Fibroblast of lung (primary cell): ENCODE data around the gene EEFSEC. TPM values are rescaled to one million over a fixed set of nuclear protein-coding genes. Genes with fewer than 3 reads are reported as not detected.

Experiments used
- DNase-seq, 2 donors: peaks; one replicate each; pipeline versions ENCODE4 v3.0.0 to v3.0.0-alpha.2; 2010; ENCODE audit warnings: low read depth in 2 of 2
- H2AFZ ChIP-seq: 2 replicates; pipeline ENCODE4 v1.5.1; 2012; ENCODE audit warnings: low read length, control low read depth, inconsistent platforms
- H3K27ac ChIP-seq: 2 replicates; pipeline ENCODE4 v1.5.1; 2011; ENCODE audit warnings: low read length, control low read depth; ENCODE audit not compliant: insufficient read depth
- H3K27me3 ChIP-seq: 2 replicates; pipeline ENCODE4 v1.5.1; 2011; ENCODE audit warnings: mild to moderate bottlenecking, low read length; ENCODE audit not compliant: control insufficient read depth, insufficient read depth
- H3K36me3 ChIP-seq: 2 replicates; pipeline ENCODE4 v1.5.1; 2011; ENCODE audit warnings: low read length; ENCODE audit not compliant: control insufficient read depth, insufficient read depth
- H3K4me1 ChIP-seq: 2 replicates; pipeline ENCODE4 v1.5.1; 2011; ENCODE audit warnings: low read length; ENCODE audit not compliant: control insufficient read depth, insufficient read depth; ENCODE audit errors: extremely low read depth
- H3K4me2 ChIP-seq: 2 replicates; pipeline ENCODE4 v1.5.1; 2011; ENCODE audit warnings: low read length, control low read depth; ENCODE audit not compliant: insufficient read depth; ENCODE audit errors: extremely low read depth
- H3K4me3 ChIP-seq, 4 experiments: fragments of 200-600 bp in 1 of 4; sonication (generic) in 1 of 4; replicated peaks in 1 of 4; 2 replicates each; pipeline ENCODE4 v1.5.1; 2011 to 2016; ENCODE audit warnings: low read length in 4 of 4, low read depth in 3 of 4, mild to moderate bottlenecking in 3 of 4, control low read depth in 2 of 4, inconsistent platforms in 1 of 4, mixed read lengths in 1 of 4; ENCODE audit not compliant: insufficient read depth in 1 of 4; ENCODE audit errors: control extremely low read depth in 1 of 4
- H3K79me2 ChIP-seq: 2 replicates; pipeline ENCODE4 v1.5.1; 2012; ENCODE audit warnings: mild to moderate bottlenecking, low read length, inconsistent platforms; ENCODE audit not compliant: control insufficient read depth, insufficient read depth
- H3K9ac ChIP-seq: 2 replicates; pipeline ENCODE4 v1.5.1; 2011; ENCODE audit warnings: mild to moderate bottlenecking, low read length, control low read depth; ENCODE audit not compliant: insufficient read depth
- H3K9me3 ChIP-seq: 2 replicates; pipeline ENCODE4 v1.5.1; 2012; ENCODE audit warnings: low read depth, low read length; ENCODE audit not compliant: control insufficient read depth, insufficient read depth
- H4K20me1 ChIP-seq: 2 replicates; pipeline ENCODE4 v1.5.1; 2011; ENCODE audit warnings: low read length; ENCODE audit not compliant: control insufficient read depth, insufficient read depth; ENCODE audit errors: extremely low read depth
- EZH2 ChIP-seq: IDR thresholded peaks from 2 replicates; pipeline ENCODE4 v1.5.1; 2012; ENCODE audit warnings: low read length, control low read depth, mild to moderate bottlenecking; ENCODE audit errors: missing control alignments
- polyA plus RNA-seq, 2 donors: library from polyadenylated mRNA; depleted of rRNA in 1 of 2; stranded (reverse) in 1 of 2; unstranded in 1 of 2; fragments of >200 nt; gene quantifications; 2 replicates each; pipeline ENCODE4 v1.2.1, GENCODE V29; 2011 to 2012; ENCODE audit warnings: missing spikeins in 1 of 2
- total RNA-seq: library from RNA; depleted of rRNA; stranded (reverse); fragments of >200 nt; gene quantifications from 2 replicates; pipeline ENCODE4 v1.2.1, GENCODE V29; 2014
- TF ChIP-seq, protein P1 (sequence below), 2 donors: IDR thresholded peaks in 1 of 2; conservative IDR thresholded peaks in 1 of 2; 1 replicate in 1 of 2; 2 replicates in 1 of 2; pipeline ENCODE4 v1.5.1; 2011 to 2012; ENCODE audit warnings: low read length in 2 of 2, control low read depth in 1 of 2, inconsistent platforms in 1 of 2, low read depth in 1 of 2, mild to moderate bottlenecking in 1 of 2

Gene EEFSEC
- total and polyA plus RNA-seq, 2 donors (not counting 1 experiment from before 2014, with no cell fraction given) = 2.6 to 5.0 TPM

DNA sequence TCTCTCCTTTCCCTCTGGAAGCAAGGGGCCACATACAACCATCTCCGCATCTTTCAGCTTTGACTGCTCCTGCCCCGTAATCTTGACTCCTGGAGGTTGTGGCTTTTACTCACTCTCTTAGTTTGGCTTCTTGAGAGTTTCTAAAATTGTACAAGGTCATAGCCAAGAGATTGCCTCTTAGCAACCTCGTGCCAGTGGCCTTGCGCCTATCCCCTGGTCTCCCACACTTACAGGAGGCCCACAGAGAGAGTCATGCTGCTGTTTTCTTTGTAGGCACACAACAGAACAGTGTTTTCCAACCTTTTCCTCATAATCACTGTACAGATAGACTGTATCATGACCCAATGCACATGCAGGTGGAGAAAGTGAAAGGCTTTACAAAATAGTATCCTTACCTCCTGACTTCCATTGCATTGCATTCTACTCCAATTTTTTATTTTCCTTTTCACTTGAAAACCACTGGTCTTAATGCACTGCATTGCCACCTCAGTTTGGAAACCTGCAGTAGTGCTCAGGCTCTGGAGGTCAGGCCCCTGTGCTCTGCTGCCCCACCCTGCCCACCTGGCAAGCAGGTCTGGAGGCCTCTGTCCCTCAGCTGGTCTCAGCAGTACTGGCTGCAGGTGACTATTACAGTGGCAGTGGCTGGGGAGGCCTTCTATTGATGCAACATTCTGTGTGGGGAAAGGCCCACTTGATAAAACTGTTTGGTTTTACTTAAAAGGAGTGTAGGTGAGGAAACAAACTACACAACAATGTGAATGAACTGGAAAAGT lies 157.2 kb downstream of the EEFSEC start:
- no peaks in the 10 kb centered on the region for H3K36me3 ChIP-seq
- H3K4me1 ChIP-seq = no peaks in the 10 kb centered on the region
- no peak overlapping the region for H3K27ac ChIP-seq
- no peaks in the 10 kb centered on the region for H3K27me3 ChIP-seq
- H3K4me2 ChIP-seq = no peak overlapping the region
- no peak overlapping the region for H3K9ac ChIP-seq
- H3K9me3 ChIP-seq = no peaks in the 10 kb centered on the region
- no peaks in the 10 kb centered on the region for H3K79me2 ChIP-seq
- no peak for DNase-seq
- no peaks in the 10 kb centered on the region for H4K20me1 ChIP-seq
- H2AFZ ChIP-seq = no peak overlapping the region
- TF ChIP-seq EZH2 = no peak
- TF ChIP-seq, protein P1, sequence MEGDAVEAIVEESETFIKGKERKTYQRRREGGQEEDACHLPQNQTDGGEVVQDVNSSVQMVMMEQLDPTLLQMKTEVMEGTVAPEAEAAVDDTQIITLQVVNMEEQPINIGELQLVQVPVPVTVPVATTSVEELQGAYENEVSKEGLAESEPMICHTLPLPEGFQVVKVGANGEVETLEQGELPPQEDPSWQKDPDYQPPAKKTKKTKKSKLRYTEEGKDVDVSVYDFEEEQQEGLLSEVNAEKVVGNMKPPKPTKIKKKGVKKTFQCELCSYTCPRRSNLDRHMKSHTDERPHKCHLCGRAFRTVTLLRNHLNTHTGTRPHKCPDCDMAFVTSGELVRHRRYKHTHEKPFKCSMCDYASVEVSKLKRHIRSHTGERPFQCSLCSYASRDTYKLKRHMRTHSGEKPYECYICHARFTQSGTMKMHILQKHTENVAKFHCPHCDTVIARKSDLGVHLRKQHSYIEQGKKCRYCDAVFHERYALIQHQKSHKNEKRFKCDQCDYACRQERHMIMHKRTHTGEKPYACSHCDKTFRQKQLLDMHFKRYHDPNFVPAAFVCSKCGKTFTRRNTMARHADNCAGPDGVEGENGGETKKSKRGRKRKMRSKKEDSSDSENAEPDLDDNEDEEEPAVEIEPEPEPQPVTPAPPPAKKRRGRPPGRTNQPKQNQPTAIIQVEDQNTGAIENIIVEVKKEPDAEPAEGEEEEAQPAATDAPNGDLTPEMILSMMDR (conservative IDR thresholded peaks at IDR 0.05 in 1 of 2, IDR thresholded peaks at IDR 0.05 in 1 of 2; ENCODE audit: low read depth in 1 of 2, low read length in 2 of 2) = no peak
- no peak overlapping the region for H3K4me3 ChIP-seq

DNA sequence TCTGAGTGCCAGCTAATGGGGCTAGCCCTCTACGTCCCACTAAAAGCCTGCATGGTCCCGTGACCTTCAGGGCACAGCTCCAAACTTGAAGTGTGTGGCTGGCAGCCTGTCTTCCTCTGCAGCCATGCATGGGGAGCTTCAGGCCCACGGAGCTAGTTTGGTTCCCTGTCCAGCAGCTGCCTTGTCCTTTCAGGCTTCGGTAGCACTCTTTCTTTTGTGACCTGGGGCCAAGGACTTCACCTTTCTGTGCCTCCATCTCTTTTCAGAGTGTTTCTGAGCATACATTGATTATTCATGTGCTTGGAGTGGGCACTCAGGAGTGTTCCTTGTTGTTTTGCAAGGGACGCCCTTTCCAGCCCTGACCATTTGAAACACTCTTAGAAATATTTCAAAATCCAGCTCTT lies 158.2 kb downstream of the EEFSEC start:
- no peaks in the 10 kb centered on the region for H3K4me1 ChIP-seq
- H3K9ac ChIP-seq = no peak overlapping the region
- H3K9me3 ChIP-seq = no peaks in the 10 kb centered on the region
- no peaks in the 10 kb centered on the region for H3K79me2 ChIP-seq
- H3K4me3 ChIP-seq = no peak overlapping the region
- no peak overlapping the region for H2AFZ ChIP-seq
- H3K36me3 ChIP-seq = no peaks in the 10 kb centered on the region
- no peak overlapping the region for H3K4me2 ChIP-seq
- TF ChIP-seq, protein P1 (conservative IDR thresholded peaks at IDR 0.05 in 1 of 2, IDR thresholded peaks at IDR 0.05 in 1 of 2; ENCODE audit: low read depth in 1 of 2, low read length in 2 of 2) = no peak
- no peak for TF ChIP-seq EZH2
- H4K20me1 ChIP-seq = no peaks in the 10 kb centered on the region
- H3K27ac ChIP-seq = no peak overlapping the region
- DNase-seq = no peak
- no peaks in the 10 kb centered on the region for H3K27me3 ChIP-seq

DNA sequence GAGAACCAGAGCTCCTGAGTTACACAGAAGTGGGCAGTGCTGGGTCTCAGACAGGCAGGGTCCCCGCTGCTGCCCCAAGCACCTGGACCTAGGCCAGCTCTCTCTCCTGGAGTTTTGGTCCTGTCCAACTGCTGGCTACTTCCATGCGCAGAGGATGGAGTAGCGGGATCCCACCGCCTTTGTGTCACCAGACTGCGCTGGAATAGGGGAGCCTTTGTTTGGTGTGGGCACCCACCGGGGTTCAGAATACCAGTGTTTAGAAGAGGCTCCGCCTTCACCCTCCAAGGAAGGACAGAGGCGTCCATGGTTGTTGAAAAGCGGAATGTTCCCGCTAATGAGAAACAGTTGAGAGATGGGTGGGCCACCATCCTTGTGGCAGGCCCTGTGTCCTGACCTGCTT lies 159.0 kb downstream of the EEFSEC start:
- Histone ChIP-seq H3K9ac (no peak overlapping the region), H3K4me1 (no peaks in the 10 kb centered on the region), H3K27ac (no peak overlapping the region), H2AFZ (no peak overlapping the region), H3K36me3 (no peaks in the 10 kb centered on the region), H3K4me3 (no peak overlapping the region), H3K79me2 (no peaks in the 10 kb centered on the region), H4K20me1 (no peaks in the 10 kb centered on the region), H3K27me3 (no peaks in the 10 kb centered on the region), H3K4me2 (no peak overlapping the region), H3K9me3 (no peaks in the 10 kb centered on the region)
- no peak for DNase-seq
- TF ChIP-seq EZH2 = no peak
- TF ChIP-seq, protein P1 (conservative IDR thresholded peaks at IDR 0.05 in 1 of 2, IDR thresholded peaks at IDR 0.05 in 1 of 2; ENCODE audit: low read depth in 1 of 2, low read length in 2 of 2) = no peak
